K562 (cell line): Measurements from ENCODE around the gene ELMOD1. TPM values are rescaled to one million over a fixed set of nuclear protein-coding genes. Genes with fewer than 3 reads are reported as not detected.

Source experiments
- ATAC-seq: fragments of 200-7000 bp; cut with Tn5 transposase; 3 replicates; pipeline ENCODE4 v1.9.1; 2020; ENCODE audit warnings: moderate library complexity
- BruUV-seq: library from RNA; stranded (reverse); fragments of 400-500 nt; replicated peaks from 2 replicates; lab custom pipeline; 2021; lab: Mats Ljungman, UMichigan
- CTCF ChIA-PET: fragments of 300-600 bp; formaldehyde crosslinking; extraction: SDS; loops from one replicate; lab custom pipeline; 2021; ENCODE audit warnings: low intra/inter-chr PET ratio; lab: Yijun Ruan, JAX
- POLR2A ChIA-PET: fragments of 300-600, 350-650 bp; sonication (Branson Sonifier 250); formaldehyde crosslinking; extraction: SDS; loops from one replicate; lab custom pipeline; 2021; ENCODE audit warnings: antibody characterized with exemption, inconsistent platforms; lab: Yijun Ruan, JAX
- DNase-seq, 4 experiments: peaks; one replicate each; pipeline versions ENCODE4 v3.0.0 to v3.0.0-alpha.2; 2011 to 2018; ENCODE audit warnings: low spot score in 3 of 4, mixed read lengths in 3 of 4; ENCODE audit errors: extremely low read depth in 1 of 4
- FAIRE-seq: peaks from 2 replicates; lab custom pipeline; 2011; peaks lifted over from hg19 to GRCh38; lab: Jason Lieb, UNC
- H2AFZ ChIP-seq: 2 replicates; pipeline ENCODE4 v1.6.0; 2011; ENCODE audit warnings: low read depth, low read length, control low read depth, inconsistent platforms
- H3K27ac ChIP-seq: fragments of 200-600 bp; 3 replicates; pipeline ENCODE4 v1.8.0; 2011; ENCODE audit warnings: low read depth, mild to moderate bottlenecking, control low read depth, inconsistent platforms, low read length, moderate library complexity, mixed read lengths; ENCODE audit errors: extremely low read depth
- H3K27me3 ChIP-seq, 2 experiments: fragments of 300-600 bp in 1 of 2; 2 replicates in 1 of 2; 3 replicates in 1 of 2; pipeline versions ENCODE4 v1.6.0 to v1.8.0; 2011; ENCODE audit warnings: inconsistent platforms in 2 of 2, low read length in 2 of 2, mild to moderate bottlenecking in 1 of 2, mixed read lengths in 1 of 2, moderate library complexity in 1 of 2; ENCODE audit not compliant: control insufficient read depth in 2 of 2, insufficient read depth in 2 of 2
- H3K36me3 ChIP-seq: fragments of 300-600 bp; 3 replicates; pipeline ENCODE4 v1.8.0; 2011; ENCODE audit warnings: mild to moderate bottlenecking, low read length, inconsistent platforms; ENCODE audit not compliant: control insufficient read depth, insufficient read depth
- H3K4me1 ChIP-seq, 2 experiments: fragments of 200-600 bp in 1 of 2; replicated peaks in 1 of 2; 2 replicates in 1 of 2; 3 replicates in 1 of 2; pipeline versions ENCODE4 v1.5.1 to v1.8.0; 2011; ENCODE audit warnings: inconsistent platforms in 2 of 2, low read length in 2 of 2, mild to moderate bottlenecking in 1 of 2, mixed read lengths in 1 of 2, moderate library complexity in 1 of 2; ENCODE audit not compliant: control insufficient read depth in 2 of 2, insufficient read depth in 2 of 2
- H3K4me2 ChIP-seq: 2 replicates; pipeline ENCODE4 v1.6.1; 2011; ENCODE audit warnings: low read length, control low read depth, inconsistent platforms, mixed read lengths; ENCODE audit not compliant: insufficient read depth
- H3K4me3 ChIP-seq: fragments of 200-600 bp; sonication (generic), shearing (Covaris generic); 2 replicates; pipeline ENCODE4 v1.5.1; 2016; ENCODE audit warnings: control low read depth, inconsistent platforms
- H3K79me2 ChIP-seq: fragments of 200-600 bp; 3 replicates; pipeline ENCODE4 v1.8.0; 2011; ENCODE audit warnings: low read length, inconsistent platforms; ENCODE audit not compliant: control insufficient read depth, insufficient read depth
- H3K9ac ChIP-seq, 2 experiments: 2 replicates each; pipeline versions ENCODE4 v1.6.0 to v1.6.1; 2011; ENCODE audit warnings: low read depth in 2 of 2, low read length in 2 of 2, control low read depth in 1 of 2, inconsistent platforms in 1 of 2, mild to moderate bottlenecking in 1 of 2, mixed read lengths in 1 of 2; ENCODE audit not compliant: insufficient read depth in 1 of 2
- H3K9me1 ChIP-seq: one replicate; pipeline ENCODE4 v1.6.0; 2011; ENCODE audit warnings: inconsistent platforms, mild to moderate bottlenecking, low read length, moderate library complexity; ENCODE audit not compliant: control insufficient read depth, insufficient read depth
- H3K9me3 ChIP-seq: replicated peaks from 2 replicates; pipeline ENCODE4 v1.5.1; 2011; ENCODE audit warnings: low read depth, low read length, inconsistent platforms; ENCODE audit not compliant: control insufficient read depth, insufficient read depth
- H4K20me1 ChIP-seq: replicated peaks from 2 replicates; pipeline ENCODE4 v1.6.1; 2011; ENCODE audit warnings: low read length, inconsistent platforms, mixed read lengths; ENCODE audit not compliant: control insufficient read depth, insufficient read depth
- HDAC3 ChIP-seq: fragments of 450-650 bp; IDR thresholded peaks from 2 replicates; pipeline ENCODE4 v1.6.1; 2018; ENCODE audit warnings: borderline replicate concordance, mild to moderate bottlenecking, moderate library complexity; ENCODE audit not compliant: partially characterized antibody
- HNRNPLL ChIP-seq: fragments of 200-400 bp; formaldehyde crosslinking; IDR thresholded peaks from 2 replicates; pipeline ENCODE4 v1.6.1; 2017; ENCODE audit warnings: low read length, low read depth, mild to moderate bottlenecking; ENCODE audit not compliant: poor library complexity, severe bottlenecking
- KLF1 ChIP-seq: fragments of 450-650 bp; IDR thresholded peaks from 2 replicates; pipeline ENCODE4 v1.6.1; 2016; ENCODE audit warnings: missing genetic modification characterization, missing compliant biosample characterization
- MYBL2 ChIP-seq, 2 experiments: fragments of 450-650 bp in 1 of 2; sonication (generic) in 1 of 2; formaldehyde crosslinking in 1 of 2; IDR thresholded peaks; 2 replicates each; pipeline versions ENCODE4 v1.6.1 to v1.8.1; 2017 to 2022; ENCODE audit warnings: borderline replicate concordance in 1 of 2, inconsistent platforms in 1 of 2, low read depth in 1 of 2, mild to moderate bottlenecking in 1 of 2, missing genetic modification reagents in 1 of 2, moderate library complexity in 1 of 2
- NELFE ChIP-seq: IDR thresholded peaks from 2 replicates; pipeline ENCODE4 v1.6.1; 2011; ENCODE audit warnings: mild to moderate bottlenecking; ENCODE audit not compliant: insufficient read depth, insufficient read length
- SNAPC5 ChIP-seq: fragments of 250-450 bp; sonication (Bioruptor Pico); IDR thresholded peaks from 2 replicates; pipeline ENCODE4 v1.8.0; 2021; ENCODE audit warnings: moderate library complexity, mild to moderate bottlenecking, inconsistent platforms
- TRIM25 ChIP-seq: fragments of 450-650 bp; IDR thresholded peaks from 2 replicates; pipeline ENCODE4 v1.7.0; 2016; ENCODE audit warnings: borderline replicate concordance
- WGBS: fragments of 100-300 bp; shearing (Covaris generic); methylation state at CpG from one replicate; pipeline ENCODE4 v1.1.6; 2016; ENCODE audit warnings: low coverage, mixed read lengths; ENCODE audit not compliant: insufficient coverage; ENCODE audit errors: missing lambda C conversion rate; 5-methylcytosine and 5-hydroxymethylcytosine counted together
- in situ Hi-C: fragments of 300-500 bp; cut with MboI; formaldehyde crosslinking; loops from 4 replicates; pipeline ENCODE4 v1.15.0; 2018; ENCODE audit warnings: inconsistent platforms, mixed read lengths
- intact Hi-C: fragments of 100-400 bp; cut with micrococcal nuclease; formaldehyde crosslinking; loops from 2 replicates; pipeline ENCODE4 v1.14.2; 2022
- polyA plus RNA-seq, 8 experiments: library from polyadenylated mRNA; depleted of rRNA in 4 of 8; stranded (reverse) in 5 of 8; unstranded in 3 of 8; fragments of >200 nt; fragmentation: Nextera tagmentation in 2 of 8; fragmentation: Illumina TruSeq in 1 of 8; extraction: Ambion mirVana in 2 of 8; extraction: Trizol in 1 of 8; gene quantifications; 2 replicates each; pipeline versions ENCODE4 v1.2.1 to v1.2.3, GENCODE V29; 2011 to 2014; ENCODE audit warnings: inconsistent platforms in 1 of 8, missing spikeins in 1 of 8
- total RNA-seq, 7 experiments: library from RNA; depleted of rRNA in 6 of 7; stranded (reverse); fragments of >200 nt in 6 of 7; fragmentation: Illumina TruSeq in 2 of 7; extraction: Trizol in 2 of 7; gene quantifications; 2 replicates each; pipeline versions ENCODE4 v1.2.1 to v1.2.3, GENCODE V29; 2011 to 2021; ENCODE audit warnings: low replicate concordance in 1 of 7

The ELMOD1 gene
- total and polyA plus RNA-seq, 9 of the 15 experiments (the other 6 are each of a cell fraction or from before 2014, with no cell fraction given), result not detected

GRCh38 chr11:107592813-107593212 is 1.9 kb downstream of the ELMOD1 start:
- BruUV-seq, result no TSS peak

More at GRCh38 chr11:107592813-107593212, 1.9 kb downstream of the ELMOD1 start:
- Histone ChIP-seq H3K4me1 (peaks cover 0 to 14% of the 10 kb centered on the region in 2 experiments; a peak in 2 of 5 replicates), H3K9ac (no peak overlapping the region), H3K36me3 (no peaks in the 10 kb centered on the region), H4K20me1 (no peaks in the 10 kb centered on the region), H3K9me1 (no peaks in the 10 kb centered on the region), H3K27ac (no peak overlapping the region), H3K4me3 (no peak overlapping the region), H3K27me3 (peaks cover 25 to 27% of the 10 kb centered on the region in 2 experiments; a peak in 4 of 5 replicates), H2AFZ (no peak overlapping the region), H3K4me2 (no peak overlapping the region), H3K9me3 (0 out of 2 replicates have a peak, but pooled peaks cover 1% of the 10 kb centered on the region), H3K79me2 (no peaks in the 10 kb centered on the region)
- WGBS, result 0% methylated on average over 5 of the region's 5 CpGs
- no peak for TF ChIP-seq TRIM25
- TF ChIP-seq HDAC3, result peak; percentile 25
- TF ChIP-seq KLF1 (tag), result no peak
- no peak for TF ChIP-seq MYBL2 (IDR thresholded peaks at IDR 0.05; ENCODE audit: low read depth)
- TF ChIP-seq MYBL2 (CRISPR knock-in tag; IDR thresholded peaks at IDR 0.05; ENCODE audit: borderline replicate concordance), result no peak
- no peak for TF ChIP-seq SNAPC5 (CRISPR knock-in tag)
- TF ChIP-seq NELFE, result no peak
- peak; percentile 92 for TF ChIP-seq HNRNPLL
- POLR2A ChIA-PET, result interaction anchor here (0.6 to 1.2 kb wide), 3 partner anchors 13 to 46 kb away, joined by 3 to 4 read pairs (median 3); no protein-coding TSS in a partner anchor
- in situ Hi-C loops (no loop called here), intact Hi-C loops (no loop called here)
- no peak for DNase-seq
- CTCF ChIA-PET, result no interaction called here
- no peak for ATAC-seq
- FAIRE-seq, result no peak
